ENCODE results near the gene DDHD1. TPM values are rescaled to one million over a fixed set of nuclear protein-coding genes. Genes with fewer than 3 reads are reported as not detected.

DDHD1 gene
- polyA plus RNA-seq, 1 donor (not counting 4 experiments of a cell fraction or from before 2014, with no cell fraction given): 10.4 TPM

DNA sequence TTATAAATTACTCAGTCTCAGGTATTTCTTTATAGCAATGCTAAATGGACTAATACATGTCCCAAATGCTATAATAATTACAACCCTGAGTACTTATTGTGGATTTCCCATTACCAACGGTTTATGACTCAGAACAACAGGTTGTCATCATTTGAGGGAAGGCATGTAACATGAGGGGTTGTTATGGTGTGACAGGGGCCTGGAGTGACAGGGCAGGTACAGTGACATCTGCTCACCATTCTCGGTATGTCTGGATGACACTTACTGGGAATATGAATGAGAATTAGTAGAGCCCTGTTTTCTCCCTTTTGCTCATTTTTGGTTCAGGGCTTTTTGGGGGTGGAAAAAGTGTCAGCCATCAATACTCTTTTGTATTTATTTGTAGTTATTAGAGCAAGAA, 166.1 kb downstream of the DDHD1 start:
- Histone ChIP-seq H2AFZ (ENCODE audit: control insufficient read depth, low read length) (no peak overlapping the region), H3K36me3 (ENCODE audit: control insufficient read depth in 2 of 2, extremely low read depth in 1 of 2, insufficient read depth in 2 of 2, low read length in 2 of 2) (no peaks in the 10 kb centered on the region), H4K20me1 (ENCODE audit: control insufficient read depth, extremely low read depth, insufficient read depth, low read length) (no peaks in the 10 kb centered on the region), H3K4me3 (ENCODE audit: control insufficient read depth in 2 of 3, extremely low read depth in 1 of 3, insufficient read depth in 2 of 3, low read depth in 1 of 3, low read length in 3 of 3) (no peak overlapping the region), H3K79me2 (ENCODE audit: control insufficient read depth, insufficient read depth, low read length) (no peaks in the 10 kb centered on the region), H3K27ac (ENCODE audit: control insufficient read depth, insufficient read depth, low read length) (no peak overlapping the region), H3K4me2 (ENCODE audit: control insufficient read depth, extremely low read depth, insufficient read depth, low read depth, low read length) (no peak overlapping the region), H3K4me1 (ENCODE audit: control insufficient read depth, extremely low read depth, insufficient read depth, low read length) (no peaks in the 10 kb centered on the region), H3K9ac (ENCODE audit: control insufficient read depth, extremely low read depth, insufficient read depth, low read length) (no peak overlapping the region), H3K9me1 (ENCODE audit: control insufficient read depth, extremely low read depth, insufficient read depth, low read length) (no peaks in the 10 kb centered on the region), H3K9me3 (ENCODE audit: control insufficient read depth, low read depth, low read length) (no peaks in the 10 kb centered on the region), H3K27me3 (ENCODE audit: control insufficient read depth, extremely low read depth, insufficient read depth, low read length) (peaks cover 3% of the 10 kb centered on the region)
- dilution Hi-C loops (cut with MboI; ENCODE audit: extremely low pct_ligation_motif_present, low sequenced_read_pairs): no loop called here
- no peak for FAIRE-seq
- DNase-seq (ENCODE audit: low read depth, low spot score): no peak
- TF ChIP-seq, protein P1, sequence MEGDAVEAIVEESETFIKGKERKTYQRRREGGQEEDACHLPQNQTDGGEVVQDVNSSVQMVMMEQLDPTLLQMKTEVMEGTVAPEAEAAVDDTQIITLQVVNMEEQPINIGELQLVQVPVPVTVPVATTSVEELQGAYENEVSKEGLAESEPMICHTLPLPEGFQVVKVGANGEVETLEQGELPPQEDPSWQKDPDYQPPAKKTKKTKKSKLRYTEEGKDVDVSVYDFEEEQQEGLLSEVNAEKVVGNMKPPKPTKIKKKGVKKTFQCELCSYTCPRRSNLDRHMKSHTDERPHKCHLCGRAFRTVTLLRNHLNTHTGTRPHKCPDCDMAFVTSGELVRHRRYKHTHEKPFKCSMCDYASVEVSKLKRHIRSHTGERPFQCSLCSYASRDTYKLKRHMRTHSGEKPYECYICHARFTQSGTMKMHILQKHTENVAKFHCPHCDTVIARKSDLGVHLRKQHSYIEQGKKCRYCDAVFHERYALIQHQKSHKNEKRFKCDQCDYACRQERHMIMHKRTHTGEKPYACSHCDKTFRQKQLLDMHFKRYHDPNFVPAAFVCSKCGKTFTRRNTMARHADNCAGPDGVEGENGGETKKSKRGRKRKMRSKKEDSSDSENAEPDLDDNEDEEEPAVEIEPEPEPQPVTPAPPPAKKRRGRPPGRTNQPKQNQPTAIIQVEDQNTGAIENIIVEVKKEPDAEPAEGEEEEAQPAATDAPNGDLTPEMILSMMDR (optimal IDR thresholded peaks at IDR 0.05 in 1 of 3, IDR thresholded peaks at IDR 0.05 in 1 of 3, conservative IDR thresholded peaks at IDR 0.05 in 1 of 3; ENCODE audit: extremely low read depth in 1 of 3, insufficient read depth in 2 of 3, low read length in 3 of 3): no peak
- no peak for TF ChIP-seq EZH2 (IDR thresholded peaks at IDR 0.05; ENCODE audit: low read length)

Small RNAs within 50 kb of the gene (small RNA-seq; reads per million reads assigned to genes)
- gene AL352979.1 (ENCODE audit: insufficient read length in 3 of 3, low read depth in 3 of 3, low replicate concordance in 1 of 3): 0 reads per million in 3 experiments

Other genes starting within 250 kb of the DDHD1 start
- 9.7 to 19.6 TPM (median 15.0 TPM) in 3 replicates for gene FERMT2, start 202.3 kb downstream of the DDHD1 start, polyA plus RNA-seq